ENCODE results near the gene GSPT1. TPM values are rescaled to one million over a fixed set of nuclear protein-coding genes. Genes with fewer than 3 reads are reported as not detected.
"Not testable (repeated sequence)": the region's sequence is repeated elsewhere in the genome, so short reads cannot be mapped to it uniquely, and the experiment has no call there.

The GSPT1 gene
- total RNA-seq, 4 donors from 2014 or later: 55.2 to 71.7 (median 66.5) TPM

DNA sequence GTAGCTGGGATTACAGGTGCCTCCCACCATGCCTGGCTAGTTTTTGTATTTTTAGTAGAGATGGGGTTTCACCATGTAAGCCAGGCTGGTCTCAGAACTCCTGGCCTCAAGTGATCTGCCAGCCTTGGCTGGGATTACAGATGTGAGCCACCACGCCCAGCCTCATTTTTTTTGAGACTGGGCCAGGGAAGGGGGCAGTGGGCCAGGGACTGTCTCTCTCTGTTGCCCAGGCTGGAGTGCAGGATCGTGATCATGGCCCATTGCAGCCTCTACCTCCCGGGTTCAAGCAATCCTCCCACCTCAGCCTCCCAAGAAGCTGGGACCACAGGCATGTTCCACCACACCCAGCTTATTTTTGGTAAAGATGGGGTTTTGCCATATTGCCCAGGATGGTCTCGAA lies 80.4 kb downstream of the GSPT1 start:
- DNase-seq (ENCODE audit: extremely low spot score): no peak
- Histone ChIP-seq H3K4me3 (no peak overlapping the region), H3K27me3 (no peaks in the 10 kb centered on the region), H3K4me1 (no peaks in the 10 kb centered on the region), H3K27ac (replicated peaks in 1 of 4) (no peak overlapping the region), H3K9me3 (no peaks in the 10 kb centered on the region), H3K36me3 (peaks cover 38 to 47% (median 43%) of the 10 kb centered on the region in 4 donors)
- TF ChIP-seq, protein P1, sequence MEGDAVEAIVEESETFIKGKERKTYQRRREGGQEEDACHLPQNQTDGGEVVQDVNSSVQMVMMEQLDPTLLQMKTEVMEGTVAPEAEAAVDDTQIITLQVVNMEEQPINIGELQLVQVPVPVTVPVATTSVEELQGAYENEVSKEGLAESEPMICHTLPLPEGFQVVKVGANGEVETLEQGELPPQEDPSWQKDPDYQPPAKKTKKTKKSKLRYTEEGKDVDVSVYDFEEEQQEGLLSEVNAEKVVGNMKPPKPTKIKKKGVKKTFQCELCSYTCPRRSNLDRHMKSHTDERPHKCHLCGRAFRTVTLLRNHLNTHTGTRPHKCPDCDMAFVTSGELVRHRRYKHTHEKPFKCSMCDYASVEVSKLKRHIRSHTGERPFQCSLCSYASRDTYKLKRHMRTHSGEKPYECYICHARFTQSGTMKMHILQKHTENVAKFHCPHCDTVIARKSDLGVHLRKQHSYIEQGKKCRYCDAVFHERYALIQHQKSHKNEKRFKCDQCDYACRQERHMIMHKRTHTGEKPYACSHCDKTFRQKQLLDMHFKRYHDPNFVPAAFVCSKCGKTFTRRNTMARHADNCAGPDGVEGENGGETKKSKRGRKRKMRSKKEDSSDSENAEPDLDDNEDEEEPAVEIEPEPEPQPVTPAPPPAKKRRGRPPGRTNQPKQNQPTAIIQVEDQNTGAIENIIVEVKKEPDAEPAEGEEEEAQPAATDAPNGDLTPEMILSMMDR (IDR thresholded peaks at IDR 0.05): no peak
- TF ChIP-seq POLR2AphosphoS5 (IDR thresholded peaks at IDR 0.05) (no peak), EP300 (IDR thresholded peaks at IDR 0.05) (no peak), POLR2A (IDR thresholded peaks at IDR 0.05; ENCODE audit: low read depth) (no peak)
- no CpG with 5 or more reads among the region's 4 CpGs for WGBS
- intact Hi-C loops (cut with DNase I): no loop called here

DNA sequence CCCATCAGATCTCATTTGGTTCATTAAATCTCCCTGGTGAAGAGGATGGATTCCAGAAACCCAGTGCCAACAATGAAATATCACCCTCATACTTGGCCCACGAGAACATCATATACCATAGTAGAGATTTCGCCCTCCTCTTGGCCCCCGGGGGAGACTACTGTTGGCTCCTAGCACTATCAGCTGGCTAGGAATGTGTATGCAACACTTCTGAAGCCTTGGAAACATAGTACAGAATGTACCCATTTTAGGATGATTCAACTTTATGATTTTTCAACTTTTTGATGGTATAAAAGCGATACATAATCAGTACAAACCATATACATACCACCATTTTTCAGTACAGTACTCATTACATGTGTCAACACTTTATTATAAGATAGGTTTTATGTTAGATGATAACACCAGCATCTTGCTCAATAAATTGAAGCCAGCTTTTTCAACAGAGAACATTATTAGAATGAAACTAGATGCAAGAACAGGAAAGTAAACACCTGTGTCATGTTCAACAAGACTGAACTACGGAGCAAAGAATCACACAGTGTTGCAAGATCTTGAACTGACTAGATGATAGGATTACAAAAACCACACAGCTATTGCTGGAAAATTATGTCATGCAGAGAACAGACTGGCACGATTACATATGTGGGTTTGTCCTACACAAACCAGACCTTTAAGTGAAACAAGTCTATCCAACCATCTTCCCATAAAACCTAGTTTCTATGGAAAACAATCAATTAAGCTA lies 81.6 kb downstream of the GSPT1 start:
- WGBS: 81% methylated on average over 6 of the region's 6 CpGs
- Histone ChIP-seq H3K27me3 (no peaks in the 10 kb centered on the region), H3K4me1 (no peaks in the 10 kb centered on the region), H3K27ac (replicated peaks in 1 of 4) (no peak overlapping the region), H3K4me3 (no peak overlapping the region), H3K9me3 (no peaks in the 10 kb centered on the region), H3K36me3 (peaks cover 26 to 35% (median 31%) of the 10 kb centered on the region in 4 donors)
- TF ChIP-seq EP300 (IDR thresholded peaks at IDR 0.05) (no peak), POLR2AphosphoS5 (IDR thresholded peaks at IDR 0.05) (no peak), POLR2A (IDR thresholded peaks at IDR 0.05; ENCODE audit: low read depth) (no peak)
- TF ChIP-seq, protein P1 (IDR thresholded peaks at IDR 0.05): no peak
- DNase-seq (ENCODE audit: extremely low spot score): no peak
- intact Hi-C loops (cut with DNase I): no loop called here

DNA sequence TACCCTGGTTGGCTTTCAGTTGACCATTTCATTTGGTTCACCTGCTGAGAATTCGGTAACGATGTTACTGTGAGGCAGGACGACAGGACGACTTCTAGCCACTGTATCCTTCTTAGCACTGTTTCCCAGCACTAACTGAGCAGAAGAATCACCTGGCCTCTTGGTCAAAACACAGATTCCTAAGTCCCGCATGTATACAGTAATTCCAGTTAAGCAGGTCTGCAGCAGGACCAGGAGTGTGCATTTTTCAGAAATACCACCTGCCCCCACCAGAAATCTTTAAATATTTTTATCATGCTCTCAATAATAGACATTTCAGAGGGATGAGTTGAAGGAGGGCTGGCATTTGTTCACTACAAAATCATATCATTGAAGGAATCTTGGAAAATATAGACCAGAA lies 87.1 kb downstream of the GSPT1 start:
- Histone ChIP-seq H3K9me3 (no peaks in the 10 kb centered on the region), H3K4me3 (no peak overlapping the region), H3K36me3 (no peaks in the 10 kb centered on the region), H3K27me3 (no peaks in the 10 kb centered on the region), H3K27ac (replicated peaks in 1 of 4) (no peak overlapping the region), H3K4me1 (peaks cover 8 to 12% (median 9%) of the 10 kb centered on the region in 4 donors)
- no peak for DNase-seq (ENCODE audit: extremely low spot score)
- intact Hi-C loops (cut with DNase I): no loop called here
- TF ChIP-seq POLR2AphosphoS5 (IDR thresholded peaks at IDR 0.05): no peak
- TF ChIP-seq EP300 (IDR thresholded peaks at IDR 0.05): no peak
- TF ChIP-seq, protein P1 (IDR thresholded peaks at IDR 0.05): no peak
- TF ChIP-seq POLR2A (IDR thresholded peaks at IDR 0.05; ENCODE audit: low read depth): no peak
- WGBS: 80% methylated on average over 5 of the region's 5 CpGs

DNA sequence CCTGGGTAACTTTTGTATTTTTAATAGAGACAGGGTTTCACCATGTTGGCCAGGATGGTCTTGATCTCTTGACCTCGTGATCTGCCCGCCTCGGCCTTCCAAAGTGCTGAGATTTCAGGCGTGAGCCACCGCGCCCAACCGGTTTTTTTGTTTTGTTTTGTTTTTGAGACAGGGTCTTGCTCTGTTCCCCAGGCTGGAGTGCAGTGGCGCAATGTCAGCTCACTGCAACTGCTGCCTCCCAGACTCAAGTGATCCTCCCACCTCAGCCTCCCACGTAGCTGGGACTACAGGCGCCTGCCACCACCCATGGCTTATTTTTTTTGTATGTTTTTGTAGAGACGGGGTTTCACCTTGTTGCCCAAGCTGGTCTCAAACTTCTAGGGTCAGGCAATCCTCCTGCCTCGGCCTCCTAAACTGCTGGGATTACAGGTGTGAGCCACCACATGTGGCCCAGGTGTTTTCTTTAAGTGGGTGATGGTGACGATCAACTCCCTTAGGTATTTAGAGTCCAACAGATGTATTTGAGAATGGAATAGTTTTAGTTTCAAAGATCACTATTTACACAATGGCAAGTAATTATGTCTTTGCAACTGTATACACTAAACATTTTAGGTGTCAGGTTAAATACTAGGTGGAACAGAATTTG lies 90.1 kb downstream of the GSPT1 start:
- intact Hi-C loops (cut with DNase I); H3K4me3 ChIP-seq; H3K27me3 ChIP-seq; DNase-seq (ENCODE audit: extremely low spot score); H3K9me3 ChIP-seq; H3K36me3 ChIP-seq; H3K27ac ChIP-seq (replicated peaks in 1 of 4): not testable (repeated sequence)
- WGBS: 97% methylated on average over 13 of the region's 13 CpGs
- peaks cover 8 to 12% (median 9%) of the 10 kb centered on the region in 4 donors for H3K4me1 ChIP-seq

DNA sequence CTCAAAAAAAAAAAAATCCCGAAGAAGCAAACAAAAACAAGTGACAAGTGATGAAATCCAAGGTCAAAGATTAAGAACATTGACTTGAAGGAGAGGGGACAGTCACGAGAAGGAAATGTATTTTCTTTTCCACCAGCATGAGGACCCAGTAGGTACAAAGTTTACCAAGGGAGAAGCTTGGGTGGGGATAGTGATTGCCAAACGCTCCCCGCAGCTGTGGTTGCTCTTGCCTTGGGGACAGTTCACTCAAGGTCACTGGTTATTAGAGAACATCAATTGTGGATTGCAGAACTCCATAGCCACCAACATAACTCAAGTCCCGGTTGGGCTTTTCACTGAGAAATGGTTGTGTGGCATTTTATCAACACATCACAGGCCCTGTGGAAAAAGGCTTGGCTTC lies 91.4 kb downstream of the GSPT1 start:
- H3K4me1 ChIP-seq: peaks cover 8 to 12% (median 9%) of the 10 kb centered on the region in 4 donors
- no peaks in the 10 kb centered on the region for H3K36me3 ChIP-seq
- H3K27me3 ChIP-seq: no peaks in the 10 kb centered on the region
- 38% methylated on average over 5 of the region's 5 CpGs for WGBS
- no peak for DNase-seq (ENCODE audit: extremely low spot score)
- H3K9me3 ChIP-seq: no peaks in the 10 kb centered on the region
- peak overlapping the region; percentile 26 to 52 (median 44) for H3K27ac ChIP-seq (replicated peaks in 1 of 4)
- intact Hi-C loops (cut with DNase I): no loop called here
- TF ChIP-seq POLR2AphosphoS5 (IDR thresholded peaks at IDR 0.05) (no peak), POLR2A (IDR thresholded peaks at IDR 0.05; ENCODE audit: low read depth) (no peak), EP300 (IDR thresholded peaks at IDR 0.05) (no peak)
- TF ChIP-seq, protein P1 (IDR thresholded peaks at IDR 0.05): no peak
- H3K4me3 ChIP-seq: no peak overlapping the region

DNA sequence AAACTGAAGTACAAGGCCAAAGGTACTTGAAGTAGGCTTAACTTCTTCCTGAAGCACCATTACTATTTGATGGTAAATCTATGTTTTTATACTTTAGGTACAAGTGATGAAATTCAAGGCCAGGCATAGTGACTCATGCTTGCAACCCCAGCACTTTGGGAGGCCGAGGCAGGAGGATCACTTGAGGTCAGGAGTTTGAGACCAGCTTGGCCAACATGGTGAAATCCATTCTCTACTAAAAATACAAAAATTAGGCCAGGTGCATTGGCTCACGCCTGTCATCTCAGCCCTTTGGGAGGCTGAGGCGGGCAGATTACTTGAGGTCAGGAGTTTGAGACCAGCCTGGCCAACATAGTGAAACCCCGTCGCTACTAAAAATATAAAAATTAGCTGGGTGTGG lies 92.1 kb downstream of the GSPT1 start:
- H3K27ac ChIP-seq (replicated peaks in 1 of 4): peak overlapping the region in 1 of 4 donors; percentile 52
- peaks cover 8 to 12% (median 9%) of the 10 kb centered on the region in 4 donors for H3K4me1 ChIP-seq
- H3K9me3 ChIP-seq; DNase-seq (ENCODE audit: extremely low spot score); H3K27me3 ChIP-seq; intact Hi-C loops (cut with DNase I); H3K36me3 ChIP-seq; H3K4me3 ChIP-seq: not testable (repeated sequence)
- 95% methylated on average over 5 of the region's 5 CpGs for WGBS

Measured in esophagus muscularis mucosa (tissue), 4 donors.